Keratinocyte (primary cell): Measurements from ENCODE around the gene NTN5. TPM values are rescaled to one million over a fixed set of nuclear protein-coding genes. Genes with fewer than 3 reads are reported as not detected.

Experiments
- DNase-seq: peaks from one replicate; pipeline ENCODE4 v3.0.0-alpha.2; 2011; ENCODE audit warnings: low read depth, missing footprints, low spot score
- FAIRE-seq: peaks from 2 replicates; lab custom pipeline; 2011; peaks lifted over from hg19 to GRCh38; lab: Jason Lieb, UNC
- H2AFZ ChIP-seq: 2 replicates; pipeline ENCODE4 v1.6.0; 2012; ENCODE audit warnings: low read length, control low read depth, inconsistent platforms; ENCODE audit not compliant: control insufficient read depth
- H3K27ac ChIP-seq: 2 replicates; pipeline ENCODE4 v1.5.1; 2011; ENCODE audit warnings: low read length; ENCODE audit not compliant: control insufficient read depth, insufficient read depth
- H3K27me3 ChIP-seq: 3 replicates; pipeline ENCODE4 v1.6.0; 2011; ENCODE audit warnings: low read length; ENCODE audit not compliant: control insufficient read depth, insufficient read depth; ENCODE audit errors: extremely low read depth
- H3K36me3 ChIP-seq, 2 experiments: 2 replicates in 1 of 2; 3 replicates in 1 of 2; pipeline ENCODE4 v1.5.1; 2011; ENCODE audit warnings: low read length in 2 of 2, mild to moderate bottlenecking in 1 of 2; ENCODE audit not compliant: control insufficient read depth in 2 of 2, insufficient read depth in 2 of 2; ENCODE audit errors: extremely low read depth in 1 of 2
- H3K4me1 ChIP-seq: 3 replicates; pipeline ENCODE4 v1.5.1; 2011; ENCODE audit warnings: low read length; ENCODE audit not compliant: control insufficient read depth, insufficient read depth; ENCODE audit errors: extremely low read depth
- H3K4me2 ChIP-seq: 3 replicates; pipeline ENCODE4 v1.6.0; 2011; ENCODE audit warnings: low read depth, low read length; ENCODE audit not compliant: control insufficient read depth, insufficient read depth; ENCODE audit errors: extremely low read depth
- H3K4me3 ChIP-seq, 3 experiments: fragments of 200-600 bp in 1 of 3; sonication (generic) in 1 of 3; 2 replicates in 2 of 3; 3 replicates in 1 of 3; pipeline ENCODE4 v1.5.1; 2011 to 2016; ENCODE audit warnings: low read length in 3 of 3, mild to moderate bottlenecking in 3 of 3, control low read depth in 2 of 3, inconsistent platforms in 1 of 3, low read depth in 1 of 3, mixed read lengths in 1 of 3, mixed run types in 1 of 3, moderate library complexity in 1 of 3; ENCODE audit not compliant: control insufficient read depth in 2 of 3, insufficient read depth in 2 of 3; ENCODE audit errors: extremely low read depth in 1 of 3
- H3K79me2 ChIP-seq: 2 replicates; pipeline ENCODE4 v1.6.0; 2012; ENCODE audit warnings: low read length; ENCODE audit not compliant: control insufficient read depth, insufficient read depth
- H3K9ac ChIP-seq: 3 replicates; pipeline ENCODE4 v1.6.0; 2011; ENCODE audit warnings: low read length; ENCODE audit not compliant: control insufficient read depth, insufficient read depth; ENCODE audit errors: extremely low read depth
- H3K9me1 ChIP-seq: 3 replicates; pipeline ENCODE4 v1.6.0; 2011; ENCODE audit warnings: low read length; ENCODE audit not compliant: control insufficient read depth, insufficient read depth; ENCODE audit errors: extremely low read depth
- H3K9me3 ChIP-seq: 2 replicates; pipeline ENCODE4 v1.5.1; 2012; ENCODE audit warnings: low read depth, low read length; ENCODE audit not compliant: control insufficient read depth
- H4K20me1 ChIP-seq: 3 replicates; pipeline ENCODE4 v1.6.0; 2011; ENCODE audit warnings: low read length; ENCODE audit not compliant: control insufficient read depth, insufficient read depth; ENCODE audit errors: extremely low read depth
- EZH2 ChIP-seq: IDR thresholded peaks from one replicate; pipeline ENCODE4 v1.6.1; 2012; ENCODE audit warnings: inconsistent platforms, mild to moderate bottlenecking, low read length, moderate library complexity
- dilution Hi-C: fragments of 300-500 bp; cut with MboI; formaldehyde crosslinking; loops from one replicate; pipeline ENCODE4 v1.7.0; 2020; ENCODE audit warnings: low sequenced_read_pairs; ENCODE audit not compliant: extremely low pct_ligation_motif_present
- polyA plus RNA-seq, 5 experiments: library from polyadenylated mRNA; depleted of rRNA in 3 of 5; stranded (reverse) in 3 of 5; stranded (forward) in 1 of 5; unstranded in 1 of 5; fragments of >200 nt; gene quantifications; 1 replicate in 1 of 5; 2 replicates in 3 of 5; 3 replicates in 1 of 5; pipeline versions ENCODE4 v1.2.1 to v1.2.3, GENCODE V29; 2011 to 2012; ENCODE audit warnings: missing spikeins in 2 of 5, low read depth in 1 of 5, low replicate concordance in 1 of 5
- TF ChIP-seq, protein P1 (sequence below), 3 experiments: IDR thresholded peaks in 1 of 3; conservative IDR thresholded peaks in 1 of 3; optimal IDR thresholded peaks in 1 of 3; 2 replicates in 2 of 3; 3 replicates in 1 of 3; pipeline versions ENCODE3 to v1.5.1; 2011; ENCODE audit warnings: low read length in 3 of 3, mild to moderate bottlenecking in 3 of 3, moderate library complexity in 2 of 3, control low read depth in 1 of 3, inconsistent platforms in 1 of 3; ENCODE audit not compliant: insufficient read depth in 2 of 3; ENCODE audit errors: extremely low read depth in 1 of 3

Gene NTN5
- polyA plus RNA-seq, 1 donor (not counting 4 experiments of a cell fraction or from before 2014, with no cell fraction given) = 0.07 TPM

DNA sequence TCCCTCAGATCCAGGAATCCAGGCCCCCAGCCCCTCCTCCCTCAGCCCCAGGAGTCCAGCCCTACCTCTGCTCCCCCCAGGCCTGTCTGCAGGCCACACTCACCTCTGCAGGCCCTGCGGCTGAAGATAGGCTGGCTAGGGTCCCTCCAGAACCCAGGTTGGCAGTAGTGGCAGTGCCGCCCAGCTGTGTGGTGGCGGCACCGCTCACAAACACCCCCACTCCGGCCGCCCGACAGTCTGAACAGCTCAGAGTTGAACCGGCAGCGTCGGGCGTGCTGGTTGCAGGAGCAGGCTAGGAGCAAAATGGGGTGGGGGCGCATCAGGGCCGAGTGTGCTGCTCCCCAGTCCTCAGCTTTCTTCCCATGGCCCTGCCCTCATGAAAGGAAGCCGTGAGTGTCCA is 8.3 kb downstream of the NTN5 start:
- no peaks in the 10 kb centered on the region for H3K4me1 ChIP-seq
- H3K9ac ChIP-seq = no peak overlapping the region
- dilution Hi-C loops = no loop called here
- no peaks in the 10 kb centered on the region for H3K9me1 ChIP-seq
- H2AFZ ChIP-seq = no peak overlapping the region
- no peak for DNase-seq
- H3K4me3 ChIP-seq = no peak overlapping the region
- no peaks in the 10 kb centered on the region for H3K79me2 ChIP-seq
- TF ChIP-seq, protein P1, sequence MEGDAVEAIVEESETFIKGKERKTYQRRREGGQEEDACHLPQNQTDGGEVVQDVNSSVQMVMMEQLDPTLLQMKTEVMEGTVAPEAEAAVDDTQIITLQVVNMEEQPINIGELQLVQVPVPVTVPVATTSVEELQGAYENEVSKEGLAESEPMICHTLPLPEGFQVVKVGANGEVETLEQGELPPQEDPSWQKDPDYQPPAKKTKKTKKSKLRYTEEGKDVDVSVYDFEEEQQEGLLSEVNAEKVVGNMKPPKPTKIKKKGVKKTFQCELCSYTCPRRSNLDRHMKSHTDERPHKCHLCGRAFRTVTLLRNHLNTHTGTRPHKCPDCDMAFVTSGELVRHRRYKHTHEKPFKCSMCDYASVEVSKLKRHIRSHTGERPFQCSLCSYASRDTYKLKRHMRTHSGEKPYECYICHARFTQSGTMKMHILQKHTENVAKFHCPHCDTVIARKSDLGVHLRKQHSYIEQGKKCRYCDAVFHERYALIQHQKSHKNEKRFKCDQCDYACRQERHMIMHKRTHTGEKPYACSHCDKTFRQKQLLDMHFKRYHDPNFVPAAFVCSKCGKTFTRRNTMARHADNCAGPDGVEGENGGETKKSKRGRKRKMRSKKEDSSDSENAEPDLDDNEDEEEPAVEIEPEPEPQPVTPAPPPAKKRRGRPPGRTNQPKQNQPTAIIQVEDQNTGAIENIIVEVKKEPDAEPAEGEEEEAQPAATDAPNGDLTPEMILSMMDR (optimal IDR thresholded peaks at IDR 0.05 in 1 of 3, IDR thresholded peaks at IDR 0.05 in 1 of 3, conservative IDR thresholded peaks at IDR 0.05 in 1 of 3; ENCODE audit: extremely low read depth in 1 of 3, insufficient read depth in 2 of 3, low read length in 3 of 3) = no peak
- no peak for TF ChIP-seq EZH2
- H3K27ac ChIP-seq = no peak overlapping the region
- no peak for FAIRE-seq
- H3K4me2 ChIP-seq = no peak overlapping the region
- no peaks in the 10 kb centered on the region for H3K36me3 ChIP-seq
- no peaks in the 10 kb centered on the region for H3K9me3 ChIP-seq
- no peaks in the 10 kb centered on the region for H4K20me1 ChIP-seq
- no peaks in the 10 kb centered on the region for H3K27me3 ChIP-seq

DNA sequence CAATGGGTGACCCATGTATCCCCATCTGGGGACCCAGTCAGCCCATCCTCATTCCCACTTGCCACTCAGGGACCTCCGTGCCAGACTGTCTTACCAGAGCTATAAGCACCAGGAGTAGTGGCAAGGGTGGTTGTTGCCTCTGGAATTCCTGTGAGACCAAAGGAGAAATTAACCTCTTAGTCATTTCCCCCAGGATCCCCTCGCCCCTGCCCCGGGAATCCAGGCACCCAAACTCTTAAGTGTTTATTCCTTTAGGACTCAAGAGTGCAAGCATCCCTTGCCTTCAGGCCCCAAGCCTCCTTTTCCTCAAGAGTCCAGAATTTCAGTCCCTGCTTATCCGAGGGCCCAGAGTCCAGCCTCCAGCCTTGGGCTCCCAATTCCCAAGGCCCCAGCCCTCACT is 9.2 kb downstream of the NTN5 start:
- no peak overlapping the region for H2AFZ ChIP-seq
- no peak overlapping the region for H3K4me2 ChIP-seq
- H3K4me1 ChIP-seq = no peaks in the 10 kb centered on the region
- no peak overlapping the region for H3K27ac ChIP-seq
- FAIRE-seq (no peak), DNase-seq (no peak)
- dilution Hi-C loops = no loop called here
- no peak for TF ChIP-seq EZH2
- TF ChIP-seq, protein P1 (optimal IDR thresholded peaks at IDR 0.05 in 1 of 3, IDR thresholded peaks at IDR 0.05 in 1 of 3, conservative IDR thresholded peaks at IDR 0.05 in 1 of 3; ENCODE audit: extremely low read depth in 1 of 3, insufficient read depth in 2 of 3, low read length in 3 of 3) = no peak
- H3K9ac ChIP-seq = no peak overlapping the region
- H3K36me3 ChIP-seq = no peaks in the 10 kb centered on the region
- no peaks in the 10 kb centered on the region for H4K20me1 ChIP-seq
- H3K4me3 ChIP-seq = no peak overlapping the region
- H3K79me2 ChIP-seq = no peaks in the 10 kb centered on the region
- no peaks in the 10 kb centered on the region for H3K27me3 ChIP-seq
- no peaks in the 10 kb centered on the region for H3K9me1 ChIP-seq
- no peaks in the 10 kb centered on the region for H3K9me3 ChIP-seq
